GM12878 (cell line): ENCODE measurements around the gene DIAPH2. TPM values are rescaled to one million over a fixed set of nuclear protein-coding genes. Genes with fewer than 3 reads are reported as not detected.

ENCODE experiments used
- BRCA1 ChIP-seq: IDR thresholded peaks from 2 replicates; pipeline ENCODE4 v1.6.1; 2011; ENCODE audit warnings: low read depth, low read length, improper control_type of control experiment
- CBFB ChIP-seq: IDR thresholded peaks from 2 replicates; pipeline ENCODE4 v1.6.1; 2016; ENCODE audit warnings: antibody characterized with exemption, low read depth
- CREM ChIP-seq: IDR thresholded peaks from 2 replicates; pipeline ENCODE4 v1.6.1; 2014; ENCODE audit warnings: antibody characterized with exemption, low read depth
- IKZF1 ChIP-seq: fragments of 450-650 bp; conservative IDR thresholded peaks from 2 replicates; pipeline ENCODE4 v1.6.1; 2017; ENCODE audit warnings: antibody characterized with exemption, mild to moderate bottlenecking
- NFYA ChIP-seq: IDR thresholded peaks from 2 replicates; pipeline ENCODE4 v1.6.1; 2011; ENCODE audit warnings: low read depth, mild to moderate bottlenecking, low read length, improper control_type of control experiment, borderline replicate concordance
- NFYB ChIP-seq: IDR thresholded peaks from 2 replicates; pipeline ENCODE4 v1.6.1; 2011; ENCODE audit warnings: low read depth, mild to moderate bottlenecking, low read length, improper control_type of control experiment, moderate library complexity; ENCODE audit not compliant: insufficient read depth
- NR2F1 ChIP-seq: fragments of 450-650 bp; conservative IDR thresholded peaks from 2 replicates; pipeline ENCODE4 v1.6.1; 2017; ENCODE audit warnings: mild to moderate bottlenecking
- RUNX3 ChIP-seq: IDR thresholded peaks from 2 replicates; pipeline ENCODE4 v1.6.1; 2012; ENCODE audit warnings: low read length, inconsistent platforms
- SMAD5 ChIP-seq: IDR thresholded peaks from 2 replicates; pipeline ENCODE4 v1.6.1; 2016; ENCODE audit warnings: antibody characterized with exemption, low read depth
- SRF ChIP-seq, 2 experiments: IDR thresholded peaks; 2 replicates each; pipeline ENCODE4 v1.6.1; 2011; ENCODE audit warnings: low read depth in 2 of 2, low read length in 2 of 2, mild to moderate bottlenecking in 1 of 2, moderate library complexity in 1 of 2
- SUZ12 ChIP-seq: fragments of 200-600 bp; sonication (generic); IDR thresholded peaks from one replicate; pipeline ENCODE4 v1.6.1; 2018; ENCODE audit warnings: antibody characterized with exemption, mild to moderate bottlenecking; ENCODE audit not compliant: unreplicated experiment
- TBL1XR1 ChIP-seq: IDR thresholded peaks from 2 replicates; pipeline ENCODE4 v1.6.1; 2012; ENCODE audit warnings: low read depth, low read length, improper control_type of control experiment
- TCF12 ChIP-seq: IDR thresholded peaks from 2 replicates; pipeline ENCODE4 v1.6.1; 2011; ENCODE audit warnings: low read depth, mild to moderate bottlenecking, low read length
- ZNF622 ChIP-seq: fragments of 450-650 bp; IDR thresholded peaks from 2 replicates; pipeline ENCODE4 v1.6.1; 2017; ENCODE audit warnings: mild to moderate bottlenecking, inconsistent platforms
- ZZZ3 ChIP-seq: IDR thresholded peaks from 2 replicates; pipeline ENCODE4 v1.6.1; 2011; ENCODE audit warnings: low read depth; ENCODE audit not compliant: control insufficient read depth, insufficient read length
- polyA plus RNA-seq, 11 experiments: library from polyadenylated mRNA; depleted of rRNA in 4 of 11; unstranded in 6 of 11; stranded (reverse) in 5 of 11; fragments of >200 nt; fragmentation: Nextera tagmentation in 4 of 11; fragmentation: Illumina TruSeq in 1 of 11; extraction: Ambion mirVana in 4 of 11; extraction: Trizol in 1 of 11; gene quantifications; 1 replicate in 1 of 11; 2 replicates in 10 of 11; pipeline versions ENCODE4 v1.2.1 to v1.2.3, GENCODE V29; 2011 to 2016; ENCODE audit warnings: inconsistent platforms in 2 of 11, missing spikeins in 2 of 11, low read depth in 1 of 11
- total RNA-seq, 4 experiments: library from RNA; depleted of rRNA in 3 of 4; stranded (reverse); fragments of >200 nt in 3 of 4; fragmentation: Illumina TruSeq in 1 of 4; extraction: Trizol in 1 of 4; gene quantifications; 2 replicates each; pipeline versions ENCODE4 v1.2.1 to v1.2.3, GENCODE V29; 2013 to 2021
- TF ChIP-seq, protein P1 (sequence below): fragments of 450-650 bp; IDR thresholded peaks from 2 replicates; pipeline ENCODE4 v1.6.1; 2017; ENCODE audit warnings: mild to moderate bottlenecking, moderate library complexity

The DIAPH2 gene
- total and polyA plus RNA-seq, 10 of the 15 experiments (the other 5 are each of a cell fraction or from before 2014, with no cell fraction given) = 2.2 to 16.6 (median 8.8) TPM

DNA sequence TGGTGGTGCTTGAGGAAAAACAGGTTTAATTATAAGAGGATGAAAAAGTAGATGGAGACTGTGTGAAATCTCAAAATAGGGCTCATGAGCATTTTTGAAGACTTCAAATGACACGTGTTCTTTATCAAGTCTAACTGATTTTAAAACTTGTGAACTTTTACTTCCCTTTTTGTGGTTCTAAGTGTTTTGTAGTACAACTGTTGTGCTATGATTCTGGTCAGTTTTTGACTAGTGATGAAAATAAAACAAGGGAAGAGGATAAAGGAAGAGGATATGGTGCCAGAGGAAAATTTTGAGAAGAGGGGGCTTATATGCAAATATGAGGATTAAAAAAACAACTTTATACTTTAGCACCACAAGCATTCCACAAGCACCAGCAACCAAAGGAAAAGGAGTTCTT, 843.1 kb downstream of the DIAPH2 start (continued):
- TF ChIP-seq IKZF1 (peak; percentile 55), SRF (IDR thresholded peaks at IDR 0.05; ENCODE audit: low read depth in 2 of 2, low read length in 2 of 2) (no peak), SMAD5 (no peak), NFYA (no peak), CREM (no peak), ZZZ3 (no peak), NFYB (no peak), ZNF622 (no peak), RUNX3 (0 out of 2 replicates have a peak, but pooled peaks have one; percentile 17), TCF12 (no peak), TBL1XR1 (no peak), SUZ12 (no peak), BRCA1 (no peak), NR2F1 (no peak), CBFB (no peak)
- TF ChIP-seq, protein P1, sequence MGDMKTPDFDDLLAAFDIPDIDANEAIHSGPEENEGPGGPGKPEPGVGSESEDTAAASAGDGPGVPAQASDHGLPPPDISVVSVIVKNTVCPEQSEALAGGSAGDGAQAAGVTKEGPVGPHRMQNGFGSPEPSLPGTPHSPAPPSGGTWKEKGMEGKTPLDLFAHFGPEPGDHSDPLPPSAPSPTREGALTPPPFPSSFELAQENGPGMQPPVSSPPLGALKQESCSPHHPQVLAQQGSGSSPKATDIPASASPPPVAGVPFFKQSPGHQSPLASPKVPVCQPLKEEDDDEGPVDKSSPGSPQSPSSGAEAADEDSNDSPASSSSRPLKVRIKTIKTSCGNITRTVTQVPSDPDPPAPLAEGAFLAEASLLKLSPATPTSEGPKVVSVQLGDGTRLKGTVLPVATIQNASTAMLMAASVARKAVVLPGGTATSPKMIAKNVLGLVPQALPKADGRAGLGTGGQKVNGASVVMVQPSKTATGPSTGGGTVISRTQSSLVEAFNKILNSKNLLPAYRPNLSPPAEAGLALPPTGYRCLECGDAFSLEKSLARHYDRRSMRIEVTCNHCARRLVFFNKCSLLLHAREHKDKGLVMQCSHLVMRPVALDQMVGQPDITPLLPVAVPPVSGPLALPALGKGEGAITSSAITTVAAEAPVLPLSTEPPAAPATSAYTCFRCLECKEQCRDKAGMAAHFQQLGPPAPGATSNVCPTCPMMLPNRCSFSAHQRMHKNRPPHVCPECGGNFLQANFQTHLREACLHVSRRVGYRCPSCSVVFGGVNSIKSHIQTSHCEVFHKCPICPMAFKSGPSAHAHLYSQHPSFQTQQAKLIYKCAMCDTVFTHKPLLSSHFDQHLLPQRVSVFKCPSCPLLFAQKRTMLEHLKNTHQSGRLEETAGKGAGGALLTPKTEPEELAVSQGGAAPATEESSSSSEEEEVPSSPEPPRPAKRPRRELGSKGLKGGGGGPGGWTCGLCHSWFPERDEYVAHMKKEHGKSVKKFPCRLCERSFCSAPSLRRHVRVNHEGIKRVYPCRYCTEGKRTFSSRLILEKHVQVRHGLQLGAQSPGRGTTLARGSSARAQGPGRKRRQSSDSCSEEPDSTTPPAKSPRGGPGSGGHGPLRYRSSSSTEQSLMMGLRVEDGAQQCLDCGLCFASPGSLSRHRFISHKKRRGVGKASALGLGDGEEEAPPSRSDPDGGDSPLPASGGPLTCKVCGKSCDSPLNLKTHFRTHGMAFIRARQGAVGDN = no peak
